Stimulated activated CD4-positive, alpha-beta T cell treated with anti-CD3 and anti-CD28 coated beads, Interleukin-15, amount 100 ng/mL, for 24 hours (primary cell): Measurements from ENCODE around the gene ANKRD36C.
"Not testable (repeated sequence)": the region's sequence is repeated elsewhere in the genome, so short reads cannot be mapped to it uniquely, and the experiment has no call there.

Source experiments
- DNase-seq: peaks from one replicate; pipeline ENCODE4 v3.0.0-alpha.2; 2020

Gene ANKRD36C

DNA sequence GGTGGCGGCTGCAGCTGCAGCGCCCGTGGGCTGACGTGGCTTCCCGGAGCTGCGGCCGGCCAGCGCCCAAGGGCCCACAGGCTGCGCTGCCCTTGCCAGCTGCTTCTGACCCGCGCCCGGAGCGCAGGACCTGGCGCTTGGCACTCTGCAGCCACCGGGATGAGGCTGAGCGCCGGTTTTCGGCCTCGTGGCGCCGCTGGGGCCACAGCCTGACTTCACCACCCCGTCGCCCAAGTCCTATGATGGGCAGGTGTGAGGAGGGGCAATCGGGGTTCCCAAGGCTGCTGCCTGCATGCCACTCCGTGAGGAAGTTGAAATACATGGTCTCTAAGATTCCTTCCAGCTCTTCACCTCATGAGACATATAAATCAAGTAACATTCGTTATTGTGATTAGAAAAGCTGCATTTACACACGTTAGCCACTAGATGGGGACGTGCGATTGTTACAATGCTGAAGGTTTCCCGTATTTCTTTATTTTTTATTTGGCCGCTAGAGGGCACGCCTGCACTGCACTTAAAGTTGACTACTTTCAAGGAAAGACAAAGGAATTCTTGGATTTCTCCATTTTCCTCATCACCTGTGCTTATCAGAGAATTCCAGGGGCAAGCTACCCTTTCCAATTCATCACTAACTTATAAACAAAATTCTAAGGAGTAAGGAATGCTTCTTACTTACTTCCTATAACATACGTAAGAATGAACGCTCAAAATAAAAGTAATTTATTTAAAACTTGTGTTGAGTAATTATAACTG, 1.1 kb upstream of the ANKRD36C start:
- peak; percentile 48 for DNase-seq

GRCh38 chr2:95992102-95992501, 478 bp upstream of the ANKRD36C start:
- DNase-seq, result peak; percentile 46

DNA sequence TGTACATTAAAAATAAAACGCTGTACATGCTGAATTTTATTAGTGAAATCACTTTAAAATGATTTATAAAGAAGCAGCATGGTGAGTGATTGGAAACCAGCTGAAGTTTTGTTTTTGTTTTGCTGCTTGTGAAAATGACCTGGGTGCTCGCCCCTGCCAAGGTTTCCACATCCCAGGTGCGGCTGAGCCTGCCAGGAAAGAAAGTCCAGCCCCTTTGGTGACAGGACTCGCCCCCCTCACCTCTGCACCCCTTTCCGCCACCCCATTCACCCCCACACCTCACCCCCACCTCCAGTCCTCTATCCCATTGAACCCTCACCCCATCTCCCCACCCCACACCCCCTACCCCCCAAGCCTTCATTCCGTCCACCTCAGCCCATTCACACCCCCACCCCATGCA, 740 bp downstream of the ANKRD36C start:
- DNase-seq, result peak; percentile 19

DNA sequence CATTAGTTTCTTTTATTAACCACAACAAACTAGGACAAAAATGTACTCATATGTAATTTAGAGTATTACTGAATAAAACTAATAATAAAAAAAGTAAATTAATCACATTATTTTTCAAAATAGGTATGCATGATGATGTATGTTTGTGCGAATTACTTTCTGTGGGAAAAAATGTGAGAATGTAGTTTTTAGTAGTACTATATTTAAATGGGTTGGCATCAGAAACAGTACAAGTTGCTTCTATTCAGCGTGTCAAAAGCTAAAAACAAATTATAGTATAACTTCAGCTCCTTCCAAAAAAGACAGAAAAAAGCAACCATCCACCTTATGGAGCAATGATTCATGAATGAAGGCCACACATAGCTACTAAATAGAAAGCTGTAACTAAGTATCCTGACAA, 40.0 kb downstream of the ANKRD36C start:
- DNase-seq, result not testable (repeated sequence)

DNA sequence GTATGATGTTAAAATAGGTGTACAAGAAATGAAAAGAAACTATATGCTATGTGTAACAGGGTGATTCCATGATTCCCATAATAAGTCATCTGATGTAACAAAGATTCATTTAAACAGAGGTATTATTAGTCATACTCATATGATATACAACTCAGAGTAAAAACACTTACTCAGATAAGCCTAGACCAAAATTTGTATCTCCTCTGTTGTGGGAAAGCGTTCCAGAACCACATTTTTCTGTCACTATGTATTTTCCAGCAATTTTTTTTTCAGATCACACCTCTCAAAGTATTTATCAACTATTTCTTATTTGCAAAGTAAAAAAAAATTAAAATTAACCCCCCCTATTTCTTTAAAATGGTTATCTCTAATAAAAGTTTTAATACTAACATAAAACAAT, 43.6 kb downstream of the ANKRD36C start:
- not testable (repeated sequence) for DNase-seq

- DNase-seq, result not testable (repeated sequence)
These were observed 51.7 kb downstream of the ANKRD36C start for GRCh38 chr2:95939947-95940346.

DNA sequence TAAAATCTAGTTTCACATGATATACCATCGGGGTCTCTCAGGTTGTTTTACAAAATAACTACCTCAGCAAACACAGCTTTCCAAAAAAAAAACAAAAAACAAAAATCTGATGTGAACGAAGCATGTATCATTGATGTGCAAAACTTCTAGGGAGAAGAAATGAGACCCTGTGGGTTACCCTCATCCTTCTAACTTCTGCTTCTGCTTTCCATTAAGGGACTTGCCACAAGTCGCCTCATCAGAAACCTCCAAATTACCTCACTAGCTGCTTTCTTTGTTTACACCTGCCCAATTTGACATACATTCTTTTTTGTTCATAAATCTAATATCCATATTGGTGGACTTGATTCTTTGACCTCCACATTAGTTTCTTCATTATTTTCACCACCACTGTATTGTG, 60.9 kb downstream of the ANKRD36C start:
- DNase-seq, result not testable (repeated sequence)

- not testable (repeated sequence) for DNase-seq
These were observed 74.6 kb downstream of the ANKRD36C start for GRCh38 chr2:95917007-95917406.

DNA sequence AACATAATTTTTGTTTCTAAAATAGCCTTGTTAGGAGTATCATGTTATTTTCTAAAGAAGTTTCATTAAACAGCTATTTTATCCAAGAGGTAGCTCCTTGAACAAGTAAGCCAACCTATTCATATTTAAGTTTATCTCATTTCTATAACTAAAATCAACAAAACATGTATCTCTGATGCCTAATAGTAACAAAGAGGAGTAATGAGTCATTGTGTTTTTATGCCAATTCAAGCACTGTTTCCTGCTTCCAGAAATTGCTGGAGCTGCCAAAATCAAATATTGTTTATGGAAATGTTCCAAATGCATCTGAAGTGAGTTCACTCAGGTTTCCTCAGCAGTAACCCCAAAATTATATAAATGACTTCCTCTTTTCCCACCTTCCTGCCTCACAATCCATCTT, 76.5 kb downstream of the ANKRD36C start:
- DNase-seq, result not testable (repeated sequence)

GRCh38 chr2:95911431-95911830, 80.2 kb downstream of the ANKRD36C start:
- not testable (repeated sequence) for DNase-seq

DNA sequence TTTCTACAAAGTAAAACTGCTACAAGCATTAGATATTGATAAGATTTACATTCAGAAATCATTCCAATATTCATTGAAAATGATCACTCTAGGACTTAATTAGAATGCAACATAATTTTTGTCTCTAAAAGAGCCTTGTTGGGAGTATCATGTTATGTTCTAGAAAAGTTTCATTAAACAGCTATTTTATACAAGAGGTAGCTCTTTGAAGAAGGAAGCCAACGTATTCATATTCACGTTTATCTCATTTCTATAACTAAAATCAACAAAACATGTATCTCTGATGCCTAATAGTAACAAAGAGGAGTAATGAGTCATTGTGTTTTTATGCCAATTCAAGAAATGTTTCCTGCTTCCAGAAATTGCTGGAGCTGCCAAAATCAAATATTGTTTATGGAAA, 97.2 kb downstream of the ANKRD36C start:
- not testable (repeated sequence) for DNase-seq

DNA sequence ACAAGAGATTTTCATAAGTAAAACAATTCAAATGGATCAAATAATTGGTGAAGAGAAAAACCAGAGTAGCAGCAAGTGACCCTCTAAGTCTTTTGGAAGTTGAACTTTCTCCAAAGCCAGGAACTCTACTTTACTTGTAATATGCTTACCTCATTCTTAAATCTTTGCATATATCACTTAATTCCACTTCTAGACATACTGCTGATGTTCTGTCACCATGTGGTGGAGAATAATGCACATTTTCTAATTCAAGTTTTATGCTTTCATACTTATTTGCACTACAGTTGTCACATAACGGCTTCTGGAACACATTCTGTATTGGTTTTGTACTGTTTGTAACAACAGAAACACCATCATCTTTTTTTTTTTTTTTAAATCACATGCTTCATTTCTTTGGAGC, 123.7 kb downstream of the ANKRD36C start:
- not testable (repeated sequence) for DNase-seq

DNA sequence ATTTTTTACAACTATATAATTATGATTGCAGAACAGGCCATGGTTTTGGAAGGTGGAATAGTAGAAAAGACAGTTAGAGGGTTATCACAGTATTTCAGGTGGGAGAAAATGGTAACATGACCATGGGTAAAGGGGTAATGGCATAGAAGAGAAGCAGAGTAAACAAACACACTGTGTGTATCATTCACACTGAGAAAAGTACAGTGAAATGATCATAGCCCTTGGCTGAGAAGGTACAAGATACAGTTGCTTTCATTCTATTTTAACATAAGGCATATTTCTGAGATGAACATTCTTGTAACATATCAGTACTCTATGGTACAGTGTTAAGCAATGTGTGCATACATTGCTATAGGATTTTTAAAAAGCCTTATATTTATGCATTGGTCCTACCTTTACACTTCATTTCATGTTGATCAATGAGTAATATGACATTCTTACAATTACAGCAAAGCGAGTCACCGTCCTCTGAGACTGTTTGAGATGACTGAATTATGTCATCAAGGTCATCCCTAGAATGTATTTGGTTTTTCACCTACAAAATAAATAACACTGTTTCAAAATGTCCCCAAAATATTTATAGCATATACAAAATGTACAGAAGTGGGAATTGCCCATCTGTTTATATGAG, 124.5 kb downstream of the ANKRD36C start:
- not testable (repeated sequence) for DNase-seq

DNA sequence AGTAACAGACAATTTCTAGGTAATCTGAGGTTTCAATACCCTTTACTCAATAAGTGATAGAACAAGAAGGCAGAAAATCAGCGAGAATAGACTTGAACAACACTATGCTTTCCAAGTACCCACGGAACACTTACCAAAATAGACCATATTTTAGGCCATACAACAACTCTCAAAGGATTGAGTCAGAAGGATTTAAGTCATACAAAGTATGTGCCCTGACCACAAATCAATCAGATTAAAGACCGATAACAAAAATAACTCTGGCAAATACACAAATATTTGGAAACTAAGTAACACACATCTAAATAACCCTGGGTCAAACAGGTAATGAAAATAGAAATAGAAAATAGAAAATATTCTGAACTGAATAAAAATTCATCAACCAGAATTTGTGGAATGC, 129.5 kb downstream of the ANKRD36C start:
- not testable (repeated sequence) for DNase-seq

DNA sequence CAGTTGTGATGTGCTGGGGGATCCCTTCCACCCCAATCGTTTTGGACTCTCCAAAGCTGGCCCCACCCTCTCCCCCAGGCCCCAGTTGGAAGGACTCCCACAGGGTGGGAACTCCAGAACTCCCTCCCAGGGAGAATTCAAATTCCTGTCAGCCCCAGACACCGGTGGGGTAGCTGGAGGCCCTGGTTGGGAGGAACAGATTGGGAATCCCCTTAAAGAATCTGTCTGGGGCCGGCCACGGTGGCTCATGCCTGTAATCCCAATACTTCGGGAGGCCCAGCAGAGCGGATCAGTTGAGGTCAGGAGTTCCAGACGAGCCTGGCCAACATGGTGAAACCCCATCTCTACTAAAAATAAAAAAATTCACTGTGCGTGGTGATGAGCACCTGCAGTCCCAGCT, 155.5 kb downstream of the ANKRD36C start:
- DNase-seq, result no peak

- DNase-seq, result not testable (repeated sequence)
These were observed 157.3 kb downstream of the ANKRD36C start for GRCh38 chr2:95834077-95835013.

DNA sequence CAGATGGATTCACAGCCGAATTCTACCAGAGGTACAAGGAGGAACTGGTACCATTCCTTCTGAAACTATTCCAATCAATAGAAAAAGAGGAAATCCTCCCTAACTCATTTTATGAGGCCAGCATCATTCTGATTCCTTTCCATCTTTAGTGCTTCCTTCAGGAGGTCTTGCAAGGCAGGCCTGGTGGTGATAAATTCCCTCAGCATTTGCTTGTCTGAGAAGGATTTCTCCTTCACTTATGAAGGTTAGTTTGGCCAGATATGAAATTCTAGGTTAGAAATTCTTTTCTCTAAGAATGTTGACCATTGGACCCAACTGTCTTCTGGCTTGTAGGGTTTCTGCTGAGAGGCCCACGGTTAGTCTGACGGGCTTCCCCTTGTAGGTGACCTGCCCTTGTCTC, 167.4 kb downstream of the ANKRD36C start:
- not testable (repeated sequence) for DNase-seq

- not testable (repeated sequence) for DNase-seq
These were observed 174.1 kb downstream of the ANKRD36C start for GRCh38 chr2:95817521-95817920.

DNA sequence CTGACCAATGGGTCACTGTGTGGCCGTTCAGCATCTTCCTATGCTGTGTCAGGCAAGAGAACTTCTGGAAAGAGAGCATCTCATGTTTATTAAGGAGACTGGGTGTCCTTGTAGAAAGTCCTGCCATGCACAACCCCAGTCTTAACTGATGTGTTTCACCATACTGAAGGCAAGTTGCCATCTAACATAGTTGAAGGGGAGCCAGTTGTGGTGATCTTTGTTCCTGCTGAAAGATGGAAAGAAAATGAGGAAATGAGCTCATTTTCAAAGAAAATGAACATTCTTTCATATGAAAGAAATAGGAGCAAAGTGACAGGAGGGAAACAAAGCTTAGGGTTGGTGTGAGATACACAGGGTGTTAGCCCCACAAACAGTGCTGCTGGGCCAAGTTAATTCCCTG, 178.3 kb downstream of the ANKRD36C start:
- not testable (repeated sequence) for DNase-seq

DNA sequence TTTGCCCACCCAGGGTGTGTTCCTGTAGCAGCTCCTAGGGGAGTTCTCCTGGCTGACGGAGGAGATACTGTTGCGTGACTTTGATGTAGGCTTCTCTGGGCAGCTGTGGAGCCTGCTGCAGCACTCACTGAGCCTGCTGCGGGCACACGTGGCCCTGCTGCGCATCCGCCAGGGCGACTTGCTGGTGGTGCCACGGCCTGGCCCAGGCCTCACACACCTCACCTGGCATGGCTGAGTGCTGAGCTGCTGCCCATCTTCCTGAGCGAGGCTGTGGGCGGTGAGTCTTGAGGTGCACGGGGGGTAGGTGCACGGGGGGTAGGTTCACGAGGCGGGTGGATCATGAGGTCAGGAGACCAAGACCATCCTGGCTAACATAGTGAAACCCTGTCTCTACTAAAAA, 191.7 kb downstream of the ANKRD36C start:
- DNase-seq, result no peak

- not testable (repeated sequence) for DNase-seq
These were observed 192.3 kb downstream of the ANKRD36C start for GRCh38 chr2:95799147-95799889.
